ENCODE results near the gene ACSM5. TPM values are rescaled to one million over a fixed set of nuclear protein-coding genes. Genes with fewer than 3 reads are reported as not detected.

The ACSM5 gene
- total RNA-seq, 3 donors from 2014 or later: 0.67 to 5.1 (median 0.89) TPM

DNA sequence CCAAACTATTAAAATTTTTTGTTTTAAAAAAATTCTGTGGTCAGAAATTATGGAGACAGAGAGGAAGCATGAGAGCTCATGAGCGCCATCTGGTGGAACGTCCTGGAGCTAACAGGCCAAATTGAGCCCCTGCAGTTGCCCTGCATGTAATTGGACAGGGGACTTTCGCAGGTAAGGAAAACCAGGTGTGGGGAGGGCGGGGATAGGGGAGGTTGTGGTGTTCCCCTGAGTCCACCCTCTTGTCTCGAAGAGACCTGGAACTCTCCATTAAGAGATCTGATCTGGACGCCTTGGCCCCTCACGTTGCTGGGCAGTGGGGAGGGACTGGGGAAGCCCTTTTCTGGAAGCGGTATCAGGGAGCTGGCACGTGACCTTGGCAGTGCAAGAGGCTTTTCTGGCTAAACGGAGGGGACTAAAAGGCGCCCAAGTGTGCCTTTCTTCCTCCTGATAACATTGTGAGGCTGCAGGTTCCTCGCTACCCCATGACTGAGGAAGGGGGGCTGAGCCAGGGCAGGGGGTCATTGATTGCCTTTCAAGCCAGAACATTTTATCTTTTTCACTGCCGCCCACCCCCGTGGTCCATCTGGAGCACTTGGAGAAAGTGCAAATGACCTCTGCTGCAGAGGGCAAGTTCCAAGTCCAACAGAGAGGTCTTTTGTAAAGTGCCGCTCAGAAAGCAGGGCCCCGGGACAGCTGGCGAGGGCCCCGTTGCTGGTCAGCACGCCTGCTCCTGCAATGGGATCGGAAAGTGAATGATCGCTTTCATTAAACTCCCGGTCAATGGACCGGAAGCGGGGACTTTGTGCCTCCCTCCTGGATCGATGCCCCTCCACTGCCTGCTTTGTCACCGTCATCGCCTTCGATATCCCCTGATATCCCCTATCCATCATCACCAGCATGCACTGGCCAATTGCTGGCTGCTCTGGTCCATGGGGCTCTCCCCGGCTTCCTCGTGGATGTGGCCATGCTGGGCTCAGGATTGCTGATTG lies 23.2 kb upstream of the ACSM5 start:
- DNase-seq (peak in 2 of 3 donors; percentile 68 to 76), ATAC-seq (peak; percentile 67)
- H3K36me3 ChIP-seq (ENCODE audit: low read depth): no peaks in the 10 kb centered on the region
- H3K9me3 ChIP-seq: no peaks in the 10 kb centered on the region
- intact Hi-C loops (cut with DNase I, micrococcal nuclease): loop anchor here in 1 of 2 donors (10.0 kb wide), 1 partner anchor 471 kb away; no protein-coding TSS in a partner anchor
- H3K4me3 ChIP-seq: no peak overlapping the region
- no peaks in the 10 kb centered on the region for H3K4me1 ChIP-seq (ENCODE audit: low read depth)
- TF ChIP-seq, protein P1, sequence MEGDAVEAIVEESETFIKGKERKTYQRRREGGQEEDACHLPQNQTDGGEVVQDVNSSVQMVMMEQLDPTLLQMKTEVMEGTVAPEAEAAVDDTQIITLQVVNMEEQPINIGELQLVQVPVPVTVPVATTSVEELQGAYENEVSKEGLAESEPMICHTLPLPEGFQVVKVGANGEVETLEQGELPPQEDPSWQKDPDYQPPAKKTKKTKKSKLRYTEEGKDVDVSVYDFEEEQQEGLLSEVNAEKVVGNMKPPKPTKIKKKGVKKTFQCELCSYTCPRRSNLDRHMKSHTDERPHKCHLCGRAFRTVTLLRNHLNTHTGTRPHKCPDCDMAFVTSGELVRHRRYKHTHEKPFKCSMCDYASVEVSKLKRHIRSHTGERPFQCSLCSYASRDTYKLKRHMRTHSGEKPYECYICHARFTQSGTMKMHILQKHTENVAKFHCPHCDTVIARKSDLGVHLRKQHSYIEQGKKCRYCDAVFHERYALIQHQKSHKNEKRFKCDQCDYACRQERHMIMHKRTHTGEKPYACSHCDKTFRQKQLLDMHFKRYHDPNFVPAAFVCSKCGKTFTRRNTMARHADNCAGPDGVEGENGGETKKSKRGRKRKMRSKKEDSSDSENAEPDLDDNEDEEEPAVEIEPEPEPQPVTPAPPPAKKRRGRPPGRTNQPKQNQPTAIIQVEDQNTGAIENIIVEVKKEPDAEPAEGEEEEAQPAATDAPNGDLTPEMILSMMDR (IDR thresholded peaks at IDR 0.05): peak; percentile 72

DNA sequence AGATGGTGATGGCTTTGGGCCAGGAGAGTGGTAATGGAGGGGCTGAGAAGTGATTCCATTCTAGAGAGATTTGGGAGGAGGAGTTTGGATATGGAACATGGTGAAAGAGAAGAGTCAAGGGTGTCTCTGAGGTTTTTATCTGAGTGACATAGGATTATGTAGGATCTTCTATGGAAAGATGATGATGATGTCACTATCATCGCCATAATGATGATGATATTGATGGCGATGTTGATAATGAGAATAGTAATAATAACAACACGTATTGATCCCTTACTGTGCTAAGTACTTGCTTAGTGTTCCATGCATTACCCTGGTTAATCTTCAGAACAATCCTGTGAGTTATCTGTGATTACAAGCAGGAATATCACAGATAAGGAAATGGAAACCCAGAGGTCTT lies 21.4 kb upstream of the ACSM5 start:
- H3K36me3 ChIP-seq (ENCODE audit: low read depth): no peaks in the 10 kb centered on the region
- H3K4me1 ChIP-seq (ENCODE audit: low read depth): no peaks in the 10 kb centered on the region
- no peaks in the 10 kb centered on the region for H3K9me3 ChIP-seq
- no peak for DNase-seq
- no peak overlapping the region for H3K4me3 ChIP-seq
- ATAC-seq: no peak
- intact Hi-C loops (cut with DNase I, micrococcal nuclease): loop anchor here in 1 of 2 donors (10.0 kb wide), 1 partner anchor 473 kb away; no protein-coding TSS in a partner anchor
- TF ChIP-seq, protein P1 (IDR thresholded peaks at IDR 0.05): no peak

DNA sequence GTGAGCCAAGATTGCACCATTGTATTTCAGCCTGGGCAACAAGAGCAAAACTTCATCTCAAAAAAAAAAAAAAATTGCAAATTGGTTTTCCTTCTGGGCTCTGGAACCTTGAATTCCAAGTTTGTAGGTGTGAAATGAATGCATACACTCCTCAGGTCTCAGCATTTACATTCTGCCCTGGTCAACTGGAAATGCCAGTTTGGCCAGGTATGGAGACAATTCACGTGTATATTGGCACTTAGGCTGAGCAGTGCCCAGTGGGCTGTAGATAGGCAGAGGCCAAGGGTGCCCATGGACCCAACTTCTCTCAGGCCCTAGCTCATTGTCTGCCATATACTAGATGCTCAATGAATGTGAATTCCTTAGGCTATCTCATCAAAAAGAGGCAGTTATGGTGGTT lies 20.5 kb upstream of the ACSM5 start:
- TF ChIP-seq, protein P1 (IDR thresholded peaks at IDR 0.05): no peak
- H3K4me3 ChIP-seq: no peak overlapping the region
- no peaks in the 10 kb centered on the region for H3K9me3 ChIP-seq
- H3K36me3 ChIP-seq (ENCODE audit: low read depth): no peaks in the 10 kb centered on the region
- ATAC-seq (no peak), DNase-seq (no peak)
- no peaks in the 10 kb centered on the region for H3K4me1 ChIP-seq (ENCODE audit: low read depth)
- intact Hi-C loops (cut with DNase I, micrococcal nuclease): loop anchor here in 1 of 2 donors (10.0 kb wide), 1 partner anchor 474 kb away; no protein-coding TSS in a partner anchor

DNA sequence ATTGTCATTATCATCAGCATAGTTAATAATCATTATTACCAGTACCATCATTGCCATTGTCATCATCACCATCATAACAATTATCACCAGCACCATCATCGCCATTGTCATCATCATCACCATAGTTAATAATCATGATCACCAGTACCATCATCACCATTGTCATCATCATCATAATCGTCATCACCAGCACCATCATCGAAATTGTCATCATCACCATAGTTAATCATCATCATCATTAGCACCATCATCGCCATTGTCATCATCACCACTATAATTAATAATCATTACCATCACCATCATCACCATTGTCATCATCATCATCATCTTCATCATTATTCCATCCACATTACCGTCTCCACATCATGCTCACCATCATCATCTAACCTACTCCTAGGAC lies 18.3 kb upstream of the ACSM5 start:
- H3K4me1 ChIP-seq (ENCODE audit: low read depth): no peaks in the 10 kb centered on the region
- intact Hi-C loops (cut with DNase I, micrococcal nuclease): no loop called here
- H3K4me3 ChIP-seq: no peak overlapping the region
- ATAC-seq (no peak), DNase-seq (no peak)
- H3K9me3 ChIP-seq: no peaks in the 10 kb centered on the region
- no peaks in the 10 kb centered on the region for H3K36me3 ChIP-seq (ENCODE audit: low read depth)
- TF ChIP-seq, protein P1 (IDR thresholded peaks at IDR 0.05): no peak

DNA sequence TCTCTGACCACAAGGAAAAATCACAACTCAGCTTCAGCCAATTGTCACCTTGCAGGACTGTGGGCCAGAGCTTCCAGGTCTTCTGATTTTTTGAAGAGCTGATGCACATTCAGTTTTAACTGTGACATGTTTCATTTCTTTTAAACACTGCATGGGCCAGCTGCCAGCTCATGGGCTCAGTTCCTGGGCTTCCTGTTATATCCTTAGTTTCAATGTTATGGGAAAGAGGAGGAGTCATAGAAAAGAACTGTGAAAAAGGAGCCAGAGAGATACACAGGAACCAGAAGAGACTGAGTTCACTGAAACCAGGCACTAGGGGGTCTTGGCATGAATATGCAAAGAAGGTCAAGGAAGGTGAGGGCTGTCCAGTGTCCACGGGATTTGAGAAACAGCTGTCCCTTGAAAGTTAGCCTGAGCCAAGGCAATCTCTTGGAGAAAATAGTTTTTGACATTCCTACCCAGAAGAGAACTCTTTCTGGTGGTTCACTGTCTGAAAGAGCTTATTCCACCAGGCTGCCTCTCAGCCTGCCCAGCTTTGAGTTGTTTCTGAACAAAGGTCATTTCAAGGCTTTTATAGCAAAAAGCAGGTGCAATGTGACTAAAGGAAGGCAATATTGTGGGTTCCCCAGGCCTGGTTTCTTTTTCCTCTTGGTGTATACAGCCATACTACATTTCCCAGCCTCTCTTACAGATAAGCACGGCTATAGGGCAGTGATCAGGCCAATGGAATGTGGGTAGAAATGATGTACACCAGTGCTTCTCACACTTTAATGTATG lies 15.3 kb upstream of the ACSM5 start:
- peak in 2 of 3 donors; percentile 51 to 62 for DNase-seq
- TF ChIP-seq, protein P1 (IDR thresholded peaks at IDR 0.05): no peak

More for the DNA sequence above, 15.3 kb upstream of the ACSM5 start:
- H3K36me3 ChIP-seq (ENCODE audit: low read depth): no peaks in the 10 kb centered on the region
- ATAC-seq: peak; percentile 73
- H3K4me1 ChIP-seq (ENCODE audit: low read depth): no peaks in the 10 kb centered on the region
- intact Hi-C loops (cut with DNase I, micrococcal nuclease): no loop called here
- H3K9me3 ChIP-seq: no peaks in the 10 kb centered on the region
- no peak overlapping the region for H3K4me3 ChIP-seq
